Activated CD4-positive, CD25-positive, alpha-beta regulatory T cell (primary cell): ENCODE measurements around the gene BCAS1.

Source experiments
- DNase-seq, 4 experiments: peaks; one replicate each; lab custom pipeline; 2025; lab: John Stamatoyannopoulos, UW

Gene BCAS1

GRCh38 chr20:54048481-54048880 lies 21.9 kb downstream of the BCAS1 start:
- DNase-seq, result no peak

DNA sequence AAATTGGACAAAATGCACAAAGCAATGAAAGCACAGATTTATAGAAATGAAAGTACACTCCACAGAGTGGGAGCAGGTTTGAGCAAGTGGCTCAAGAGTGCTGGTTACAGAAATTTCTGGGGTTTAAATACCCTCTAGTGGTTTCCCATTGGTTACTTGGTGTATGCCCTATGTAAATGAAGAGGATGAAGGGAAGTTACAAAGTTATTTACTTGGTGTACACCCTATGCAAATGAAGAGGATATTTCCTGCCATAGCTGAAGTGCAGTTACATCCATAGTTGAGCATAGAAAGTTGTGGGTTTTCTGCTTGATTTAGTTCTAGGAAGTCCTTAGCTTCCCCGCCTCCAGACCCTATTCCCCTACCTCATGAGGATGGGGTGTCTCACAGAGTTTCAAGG lies 22.7 kb downstream of the BCAS1 start:
- DNase-seq, result no peak

- DNase-seq, result no peak
These were observed 23.3 kb downstream of the BCAS1 start for GRCh38 chr20:54047048-54047447.

DNA sequence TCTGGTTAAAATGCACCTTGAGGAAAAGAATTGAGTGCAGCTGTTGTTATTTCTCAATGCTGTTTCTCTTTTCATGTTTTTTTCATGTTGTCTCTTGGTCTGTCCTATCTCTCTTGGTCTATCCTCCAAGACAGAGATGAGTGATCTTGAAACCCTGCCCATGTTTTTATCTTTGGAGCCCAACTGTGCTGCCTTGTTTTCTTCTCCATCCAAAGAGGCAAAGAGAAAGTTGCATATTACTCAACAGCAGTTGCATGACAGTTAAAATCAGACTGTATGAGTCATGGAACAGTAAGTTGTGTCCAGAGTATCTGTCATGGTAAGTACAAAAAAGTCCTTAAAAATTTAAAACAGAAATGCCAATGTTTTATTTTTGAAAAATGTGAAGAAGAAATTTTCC lies 26.2 kb downstream of the BCAS1 start:
- no peak for DNase-seq

- no peak for DNase-seq
These were observed 27.1 kb downstream of the BCAS1 start for GRCh38 chr20:54043076-54043967.

- no peak for DNase-seq
These were observed 28.4 kb downstream of the BCAS1 start for GRCh38 chr20:54042021-54042420.

DNA sequence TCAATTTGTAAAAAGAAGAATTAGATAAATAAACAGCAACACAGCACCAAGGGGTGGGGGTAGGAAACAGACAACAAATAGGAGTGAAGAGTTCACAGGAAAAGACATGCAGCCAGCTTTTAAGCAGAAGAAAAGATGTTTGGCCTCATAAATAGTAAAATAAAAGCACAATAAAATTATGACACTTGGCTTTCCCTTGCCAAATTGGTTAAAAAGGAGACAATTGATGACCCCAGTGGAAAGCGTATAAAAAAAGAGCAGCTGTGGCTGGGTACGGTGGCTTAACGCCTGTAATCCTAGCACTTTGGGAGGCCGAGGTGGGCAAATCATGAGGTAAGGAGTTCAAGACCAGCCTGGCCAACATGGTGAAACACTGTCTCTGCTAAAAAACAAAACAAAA lies 29.1 kb downstream of the BCAS1 start:
- DNase-seq, result no peak

DNA sequence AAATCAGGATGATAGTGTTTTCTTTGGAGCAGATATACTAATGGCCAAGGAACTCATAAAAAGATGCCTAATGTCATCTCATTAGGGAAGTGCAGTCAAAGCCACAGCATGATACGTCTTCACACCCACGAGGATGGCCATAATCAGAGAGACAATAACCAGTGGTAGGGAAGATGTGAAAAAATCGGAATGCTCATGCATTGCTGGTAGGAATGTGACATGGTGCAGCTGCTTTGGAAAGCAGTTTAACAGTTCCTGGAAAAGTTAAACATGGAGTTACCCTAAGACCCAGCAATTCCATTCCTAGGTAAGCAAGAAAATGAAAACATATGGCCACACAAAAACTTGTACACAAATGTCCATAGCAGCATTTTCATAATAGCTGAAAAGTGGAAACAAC lies 29.9 kb downstream of the BCAS1 start:
- DNase-seq, result no peak

- no peak for DNase-seq
These were observed 31.4 kb downstream of the BCAS1 start for GRCh38 chr20:54038961-54039360.

GRCh38 chr20:54037525-54037924 lies 32.9 kb downstream of the BCAS1 start:
- no peak for DNase-seq

- no peak for DNase-seq
These were observed 40.8 kb downstream of the BCAS1 start for GRCh38 chr20:54029643-54030042.

DNA sequence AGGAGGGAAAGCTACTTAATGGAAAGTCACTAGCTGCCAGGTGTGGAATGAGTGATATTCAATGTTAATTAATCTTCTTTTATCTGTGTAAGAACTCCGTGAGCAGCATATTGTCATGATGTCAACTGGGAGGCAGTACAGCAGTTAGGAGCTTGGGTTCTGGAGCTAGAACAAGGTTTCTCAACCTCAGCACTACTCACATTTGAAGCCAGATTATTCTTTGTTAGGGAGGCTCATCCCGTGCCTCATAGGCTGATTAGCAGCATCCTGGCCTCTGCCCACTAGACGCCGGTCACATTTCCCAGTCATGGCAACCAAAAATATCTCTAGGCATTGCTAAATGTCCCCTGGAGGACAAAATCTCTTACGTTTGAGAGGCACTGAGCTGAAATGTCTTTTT lies 41.2 kb downstream of the BCAS1 start:
- no peak for DNase-seq

DNA sequence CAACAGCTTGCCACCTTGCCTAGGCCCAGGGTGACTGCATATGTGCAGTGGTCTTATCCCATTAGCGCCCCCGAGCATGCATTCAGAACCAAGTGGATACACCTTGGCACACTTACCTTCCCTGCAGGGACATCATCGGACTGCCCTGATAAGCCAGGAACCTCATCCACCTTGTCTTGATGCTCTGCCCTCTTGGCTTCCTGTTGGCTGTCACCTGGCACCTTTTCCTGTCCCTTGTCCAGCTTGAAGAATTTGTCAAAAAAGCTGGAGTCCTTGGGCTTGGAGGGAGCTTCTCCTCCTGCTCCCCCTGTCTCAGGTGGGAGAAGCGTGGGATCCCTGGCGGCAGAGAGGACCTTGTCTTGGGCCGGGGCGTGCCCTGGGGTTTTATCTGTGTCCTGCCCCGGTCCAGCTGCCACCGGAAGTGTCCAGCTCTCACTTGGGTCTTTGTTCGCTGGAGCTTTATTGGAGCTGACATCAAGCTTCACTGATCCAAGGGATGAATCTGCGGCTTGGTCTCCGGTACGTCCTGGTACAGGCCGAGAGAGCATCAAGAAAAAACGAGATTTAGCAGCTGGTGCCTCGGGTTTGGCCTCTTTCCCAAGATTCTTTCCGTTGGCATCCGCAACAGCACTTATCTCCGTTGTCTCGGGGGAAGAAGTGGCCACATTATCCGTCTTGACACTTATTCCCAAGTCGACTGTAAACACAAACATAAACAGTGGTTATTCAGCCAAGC lies 42.0 kb downstream of the BCAS1 start:
- DNase-seq, result no peak

DNA sequence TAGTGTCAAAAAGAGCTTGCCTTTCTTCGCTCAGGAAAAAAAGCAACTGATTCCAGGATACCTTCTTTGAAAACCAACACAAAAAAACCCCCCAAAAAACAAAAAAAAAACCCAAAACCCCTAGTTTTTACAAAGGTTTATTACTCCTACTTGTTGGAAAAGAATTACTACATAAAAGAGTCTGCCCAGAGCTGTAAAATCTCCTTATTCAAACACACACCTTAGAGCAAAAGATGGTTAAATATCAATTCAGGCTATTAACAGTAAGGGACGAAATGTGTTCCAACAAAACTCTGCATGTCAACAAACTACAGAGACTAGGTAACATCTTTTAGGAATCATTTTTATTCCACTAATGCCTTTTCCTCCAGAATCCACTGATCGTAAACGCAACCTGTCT lies 42.7 kb downstream of the BCAS1 start:
- DNase-seq, result no peak

DNA sequence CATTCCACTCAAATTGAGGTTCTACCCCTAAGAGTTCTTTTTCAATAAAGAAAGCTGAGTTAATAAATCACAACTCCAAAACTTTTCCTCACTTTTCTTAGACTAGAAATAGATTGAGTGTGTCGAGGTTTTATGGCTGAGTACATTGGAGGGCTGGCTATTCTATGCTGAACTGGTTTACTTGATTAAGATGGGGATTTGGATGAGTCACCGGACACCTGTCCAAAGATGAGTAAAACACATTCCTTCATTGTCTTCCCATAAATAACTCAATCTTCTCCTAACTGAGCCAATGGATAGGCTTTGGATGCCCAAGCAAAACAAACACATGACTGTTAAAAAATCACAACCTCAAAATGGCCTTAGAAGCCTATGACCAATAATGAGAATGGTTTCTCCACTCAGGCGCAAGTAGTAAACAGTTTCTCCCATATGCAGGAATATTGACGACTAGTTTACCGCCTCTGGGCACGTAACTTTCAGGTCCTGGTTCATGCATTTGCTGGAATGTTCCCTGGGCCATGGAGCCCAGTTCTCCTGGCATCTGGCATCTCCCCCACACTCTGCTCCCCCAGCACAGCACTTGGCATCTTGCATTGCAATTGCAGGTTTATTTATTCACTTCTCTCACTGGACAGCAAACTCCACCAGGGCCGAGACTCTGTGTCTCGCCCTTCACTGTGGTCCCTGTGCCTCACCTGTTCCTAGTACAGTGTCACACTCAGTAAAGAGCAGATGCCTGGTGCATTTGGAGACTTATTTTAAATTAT lies 43.9 kb downstream of the BCAS1 start:
- DNase-seq, result no peak

GRCh38 chr20:54025251-54025771 lies 45.1 kb downstream of the BCAS1 start:
- no peak for DNase-seq

DNA sequence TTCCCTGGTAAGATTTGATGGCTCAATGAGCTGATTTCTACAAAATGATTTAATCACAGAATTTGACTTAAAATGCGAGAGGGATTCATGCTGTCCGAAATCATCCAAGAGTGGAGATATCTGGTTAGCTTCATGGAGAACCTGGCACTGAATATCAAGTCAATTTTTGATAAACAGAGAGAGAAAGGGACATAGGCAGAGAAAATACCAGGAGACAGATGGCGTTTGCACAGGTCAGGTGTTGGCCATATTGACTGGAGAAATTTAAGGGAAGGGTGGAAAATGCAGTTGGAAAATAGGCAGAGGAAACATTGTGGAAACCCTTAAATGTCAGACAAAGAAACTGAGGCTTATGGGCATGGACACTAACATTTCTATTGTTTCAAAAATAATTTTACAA lies 47.0 kb downstream of the BCAS1 start:
- DNase-seq, result no peak

DNA sequence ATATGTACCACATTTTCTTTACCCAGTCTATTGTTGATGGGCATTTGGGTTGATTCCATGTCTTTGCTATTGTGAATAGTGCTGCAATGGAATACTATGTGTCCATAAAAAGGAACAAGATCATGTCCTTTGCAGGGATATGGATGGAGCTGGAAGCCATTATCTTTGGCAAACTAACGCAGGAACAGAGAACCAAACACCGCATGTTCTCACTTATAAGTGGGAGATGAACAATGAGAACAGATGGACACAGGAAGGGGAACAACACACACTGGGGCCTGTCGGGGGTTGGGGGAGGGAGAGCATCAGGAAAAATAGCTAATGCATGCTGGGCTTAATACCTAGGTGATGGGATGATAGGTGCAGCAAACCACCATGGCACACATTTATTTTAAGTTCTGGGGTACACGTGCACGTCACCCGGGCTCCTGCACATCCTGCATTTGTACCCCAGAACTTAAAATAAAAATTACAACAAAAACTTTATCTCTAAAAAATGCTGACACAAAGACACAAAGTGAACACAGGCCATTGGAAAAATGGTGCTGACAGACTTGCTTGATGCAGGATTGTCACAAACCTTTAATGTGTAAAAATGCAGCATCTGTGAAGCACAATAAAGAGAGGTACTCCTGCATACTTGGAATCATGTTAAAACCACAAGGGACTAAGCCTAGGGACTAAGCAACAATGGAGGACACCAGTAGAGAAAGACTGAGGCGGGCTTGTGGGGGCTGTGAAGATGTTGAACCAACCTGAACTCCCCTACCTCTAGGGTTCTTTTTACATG lies 48.8 kb downstream of the BCAS1 start:
- DNase-seq, result no peak

- no peak for DNase-seq
These were observed 49.5 kb downstream of the BCAS1 start for GRCh38 chr20:54020868-54021267.

GRCh38 chr20:54020348-54020747 lies 50.0 kb downstream of the BCAS1 start:
- no peak for DNase-seq

- DNase-seq, result no peak
These were observed 50.8 kb downstream of the BCAS1 start for GRCh38 chr20:54019585-54019984.

DNA sequence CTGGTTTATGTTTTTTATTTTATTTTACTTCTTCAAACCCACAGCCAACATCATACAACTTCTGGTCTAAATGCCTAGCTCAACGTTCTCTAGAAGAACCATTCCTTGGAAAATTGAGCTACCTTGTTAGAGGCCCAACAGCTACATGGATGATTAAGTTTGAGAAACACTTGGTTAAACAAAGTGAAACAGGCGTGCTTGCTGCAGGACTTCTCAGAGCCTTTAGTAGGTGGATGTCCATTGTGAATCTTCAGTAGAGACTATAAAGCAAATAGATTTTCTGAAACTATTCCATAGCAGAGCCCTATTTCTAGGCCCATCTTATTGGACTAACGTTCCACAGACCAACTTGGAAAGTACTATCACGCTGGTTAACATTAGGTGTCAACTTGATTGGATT lies 51.3 kb downstream of the BCAS1 start:
- DNase-seq, result no peak
